Ovary (tissue), 3 donors: ENCODE results near the gene SEMA6B.

Experiments used
- CTCF ChIP-seq, 3 donors: fragments of 450-650 bp in 2 of 3; fragments of 200-600 bp in 1 of 3; IDR thresholded peaks; one replicate each; pipeline versions ENCODE4 v1.5.1 to v1.8.0; 2016 to 2022; ENCODE audit warnings: antibody characterized with exemption in 3 of 3, mild to moderate bottlenecking in 1 of 3
- EP300 ChIP-seq: sonication (generic); formaldehyde crosslinking; IDR thresholded peaks from one replicate; pipeline ENCODE4 v1.6.1; 2017; ENCODE audit warnings: antibody characterized with exemption
- POLR2A ChIP-seq: fragments of 450-650 bp; IDR thresholded peaks from one replicate; pipeline ENCODE4 v1.6.1; 2017; ENCODE audit warnings: antibody characterized with exemption, mild to moderate bottlenecking, moderate library complexity
- donor health status: DM: no; HTN: no; CAD: no.

GRCh38 chr19:4557971-4558941, 1.2 kb downstream of the SEMA6B start:
- TF ChIP-seq CTCF (IDR thresholded peaks at IDR 0.05) (peak; percentile 85 to 97 (median 90)), POLR2A (no peak), EP300 (no peak)
